Measurements from ENCODE around the gene RADIL.

The RADIL gene

GRCh38 chr7:4861227-4861626, 22.3 kb downstream of the RADIL start:
- no peak overlapping the region for H3K27ac ChIP-seq
- TF ChIP-seq CTCF (IDR thresholded peaks at IDR 0.05) = no peak
- no peak for TF ChIP-seq ZFX (IDR thresholded peaks at IDR 0.05; ENCODE audit: borderline replicate concordance)

GRCh38 chr7:4857189-4857588, 26.3 kb downstream of the RADIL start:
- no peak overlapping the region for H3K27ac ChIP-seq
- TF ChIP-seq CTCF (IDR thresholded peaks at IDR 0.05) = no peak
- TF ChIP-seq ZFX (IDR thresholded peaks at IDR 0.05; ENCODE audit: borderline replicate concordance) = no peak

GRCh38 chr7:4856336-4857057, 27.0 kb downstream of the RADIL start:
- TF ChIP-seq ZFX (IDR thresholded peaks at IDR 0.05; ENCODE audit: borderline replicate concordance) = no peak
- no peak for TF ChIP-seq CTCF (IDR thresholded peaks at IDR 0.05)
- H3K27ac ChIP-seq = no peak overlapping the region

- TF ChIP-seq CTCF (IDR thresholded peaks at IDR 0.05) = no peak
- TF ChIP-seq ZFX (IDR thresholded peaks at IDR 0.05; ENCODE audit: borderline replicate concordance) = no peak
Measured at GRCh38 chr7:4854916-4855315, 28.6 kb downstream of the RADIL start.

GRCh38 chr7:4851459-4852422, 31.8 kb downstream of the RADIL start:
- no peak overlapping the region for H3K27ac ChIP-seq
- no peak for TF ChIP-seq CTCF (IDR thresholded peaks at IDR 0.05)
- TF ChIP-seq ZFX (IDR thresholded peaks at IDR 0.05; ENCODE audit: borderline replicate concordance) = no peak

More at GRCh38 chr7:4854916-4855315, 28.6 kb downstream of the RADIL start:
- H3K27ac ChIP-seq = no peak overlapping the region

GRCh38 chr7:4850262-4850795, 33.2 kb downstream of the RADIL start:
- H3K27ac ChIP-seq = no peak overlapping the region
- TF ChIP-seq CTCF (IDR thresholded peaks at IDR 0.05) = no peak
- TF ChIP-seq ZFX (IDR thresholded peaks at IDR 0.05; ENCODE audit: borderline replicate concordance) = no peak

Measured in 22Rv1 (cell line).